ENCODE results near the gene SMCP.

Gene SMCP

DNA sequence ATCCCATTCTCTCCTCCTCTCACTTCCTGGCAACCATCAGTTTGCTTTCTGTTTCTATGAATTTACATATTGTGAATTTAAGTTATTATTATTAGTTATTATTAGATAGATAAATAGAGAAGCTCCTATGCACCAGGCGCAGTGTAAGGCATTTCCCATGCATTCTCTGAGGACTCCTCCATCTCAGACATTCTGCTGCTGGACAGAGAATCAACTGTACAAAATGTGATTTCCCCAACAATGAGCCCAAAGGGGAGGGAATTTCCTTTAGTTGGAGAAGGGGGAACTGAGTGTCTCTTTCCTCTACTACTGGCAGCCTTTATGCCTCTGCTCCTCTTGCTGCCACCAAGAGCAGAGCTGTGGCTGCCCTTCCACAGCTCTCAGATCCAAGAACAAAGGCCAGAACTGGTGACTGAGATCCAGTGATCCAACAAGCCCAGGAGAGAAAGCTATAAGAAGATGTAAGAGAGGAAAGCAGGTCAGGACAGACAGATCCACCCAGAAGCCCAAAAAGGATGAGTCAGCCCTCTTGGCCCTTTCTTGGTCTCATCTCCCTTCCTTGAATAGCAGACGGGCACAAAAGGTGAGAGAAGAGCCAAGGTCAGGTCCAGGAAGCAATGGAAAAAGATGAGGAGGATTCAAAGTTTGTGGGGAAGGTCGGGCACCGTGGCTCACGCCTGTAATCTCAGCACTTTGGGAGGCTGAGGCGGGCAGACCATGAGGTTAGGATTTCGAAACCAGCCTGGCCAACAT lies 26.7 kb downstream of the SMCP start:
- Histone ChIP-seq H3K27ac (no peak overlapping the region), H3K27me3 (ENCODE audit: insufficient read depth, low read depth, severe bottlenecking) (peaks cover 5% of the 10 kb centered on the region), H3K9me3 (ENCODE audit: severe bottlenecking) (no peaks in the 10 kb centered on the region), H3K4me3 (ENCODE audit: low read depth, low read length) (no peak overlapping the region), H3K36me3 (no peaks in the 10 kb centered on the region)
- TF ChIP-seq, protein P1, sequence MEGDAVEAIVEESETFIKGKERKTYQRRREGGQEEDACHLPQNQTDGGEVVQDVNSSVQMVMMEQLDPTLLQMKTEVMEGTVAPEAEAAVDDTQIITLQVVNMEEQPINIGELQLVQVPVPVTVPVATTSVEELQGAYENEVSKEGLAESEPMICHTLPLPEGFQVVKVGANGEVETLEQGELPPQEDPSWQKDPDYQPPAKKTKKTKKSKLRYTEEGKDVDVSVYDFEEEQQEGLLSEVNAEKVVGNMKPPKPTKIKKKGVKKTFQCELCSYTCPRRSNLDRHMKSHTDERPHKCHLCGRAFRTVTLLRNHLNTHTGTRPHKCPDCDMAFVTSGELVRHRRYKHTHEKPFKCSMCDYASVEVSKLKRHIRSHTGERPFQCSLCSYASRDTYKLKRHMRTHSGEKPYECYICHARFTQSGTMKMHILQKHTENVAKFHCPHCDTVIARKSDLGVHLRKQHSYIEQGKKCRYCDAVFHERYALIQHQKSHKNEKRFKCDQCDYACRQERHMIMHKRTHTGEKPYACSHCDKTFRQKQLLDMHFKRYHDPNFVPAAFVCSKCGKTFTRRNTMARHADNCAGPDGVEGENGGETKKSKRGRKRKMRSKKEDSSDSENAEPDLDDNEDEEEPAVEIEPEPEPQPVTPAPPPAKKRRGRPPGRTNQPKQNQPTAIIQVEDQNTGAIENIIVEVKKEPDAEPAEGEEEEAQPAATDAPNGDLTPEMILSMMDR (IDR thresholded peaks at IDR 0.05; ENCODE audit: low read depth, low read length): no peak
- DNase-seq: no peak

DNA sequence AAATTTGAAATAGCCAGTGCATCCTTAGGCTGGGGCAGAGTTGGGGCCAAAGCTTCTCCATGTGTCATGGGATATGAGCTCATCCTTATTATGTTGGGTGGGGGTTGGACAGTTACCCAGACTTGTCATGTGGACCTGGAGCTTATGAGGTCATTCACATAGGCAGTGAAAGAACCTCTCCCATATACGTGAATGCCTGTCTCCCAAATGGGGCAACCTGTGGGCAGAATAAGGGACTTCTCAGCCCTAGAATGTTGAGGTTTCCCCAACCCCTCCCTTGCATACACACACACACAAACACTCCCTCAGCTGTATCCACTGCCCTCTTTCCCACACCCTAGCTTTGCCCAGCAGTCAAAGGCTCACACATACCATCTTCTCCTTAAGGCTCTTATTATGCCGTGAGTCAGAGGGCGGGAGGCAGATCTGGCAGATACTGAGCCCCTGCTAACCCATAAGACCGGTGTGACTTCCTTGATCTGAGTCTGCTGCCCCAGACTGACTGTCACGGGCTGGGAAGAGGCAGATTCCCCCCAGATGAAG lies 28.0 kb downstream of the SMCP start:
- H3K27me3 ChIP-seq (ENCODE audit: insufficient read depth, low read depth, severe bottlenecking): peaks cover 11% of the 10 kb centered on the region
- peaks cover 3% of the 10 kb centered on the region for H3K9me3 ChIP-seq (ENCODE audit: severe bottlenecking)
- peak; percentile 82 for DNase-seq
- H3K4me3 ChIP-seq (ENCODE audit: low read depth, low read length): no peak overlapping the region
- TF ChIP-seq, protein P1 (IDR thresholded peaks at IDR 0.05; ENCODE audit: low read depth, low read length): no peak
- no peaks in the 10 kb centered on the region for H3K36me3 ChIP-seq
- H3K27ac ChIP-seq: no peak overlapping the region

DNA sequence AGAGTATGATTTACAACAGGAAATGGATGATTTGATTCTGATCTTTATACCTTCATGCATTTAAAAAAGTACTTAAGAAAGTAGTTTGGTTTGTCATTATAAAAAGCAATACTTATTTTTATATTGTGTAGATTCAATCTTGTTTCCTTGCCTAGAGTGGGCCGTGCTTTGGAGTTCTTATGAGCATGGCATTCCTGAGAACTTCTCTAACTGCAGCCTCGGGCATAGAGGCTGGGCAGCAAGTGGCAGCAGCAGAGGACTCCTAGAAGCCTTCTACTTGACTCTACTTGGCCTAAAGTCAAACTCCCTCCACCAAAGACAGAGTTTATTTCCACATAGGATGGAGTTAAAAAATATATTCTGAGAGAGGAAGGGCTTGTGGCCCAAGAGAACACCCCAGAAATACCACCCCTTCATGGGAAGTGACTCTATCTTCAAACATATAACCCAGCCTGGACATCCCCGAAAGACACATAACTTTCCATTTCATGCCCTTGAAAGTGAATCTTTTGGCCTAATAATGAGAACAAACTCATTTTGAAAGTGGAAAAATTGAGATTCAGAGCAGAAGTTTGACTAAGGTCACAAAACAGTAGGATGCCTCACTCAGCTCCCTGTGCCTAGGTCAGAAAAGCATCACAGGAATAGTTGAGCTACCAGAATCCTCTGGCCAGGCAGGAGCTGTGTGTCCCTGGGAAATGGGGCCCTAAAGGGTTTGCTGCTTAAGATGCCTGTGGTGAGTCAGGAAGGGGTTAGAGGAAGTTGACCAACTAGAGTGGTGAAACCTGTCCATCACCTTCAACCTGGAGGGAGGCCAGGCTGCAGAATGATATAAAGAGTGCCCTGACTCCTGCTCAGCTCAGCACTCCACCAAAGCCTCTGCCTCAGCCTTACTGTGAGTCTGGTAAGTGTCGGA lies 29.8 kb downstream of the SMCP start, which contains the start of gene IVL:
Gene IVL (plus strand): TSS at position 861 of the 916 bp plus-strand sequence. CDS start 1,252 bp downstream, outside the sequence.
- DNase-seq: no peak
- Histone ChIP-seq H3K9me3 (ENCODE audit: severe bottlenecking) (peaks cover 3% of the 10 kb centered on the region), H3K36me3 (no peaks in the 10 kb centered on the region), H3K27ac (no peak within 1 kb of the TSS), H3K27me3 (ENCODE audit: insufficient read depth, low read depth, severe bottlenecking) (peaks cover 18% of the 10 kb centered on the region), H3K4me3 (ENCODE audit: low read depth, low read length) (no peak within 1 kb of the TSS)
- TF ChIP-seq, protein P1 (IDR thresholded peaks at IDR 0.05; ENCODE audit: low read depth, low read length): no peak

DNA sequence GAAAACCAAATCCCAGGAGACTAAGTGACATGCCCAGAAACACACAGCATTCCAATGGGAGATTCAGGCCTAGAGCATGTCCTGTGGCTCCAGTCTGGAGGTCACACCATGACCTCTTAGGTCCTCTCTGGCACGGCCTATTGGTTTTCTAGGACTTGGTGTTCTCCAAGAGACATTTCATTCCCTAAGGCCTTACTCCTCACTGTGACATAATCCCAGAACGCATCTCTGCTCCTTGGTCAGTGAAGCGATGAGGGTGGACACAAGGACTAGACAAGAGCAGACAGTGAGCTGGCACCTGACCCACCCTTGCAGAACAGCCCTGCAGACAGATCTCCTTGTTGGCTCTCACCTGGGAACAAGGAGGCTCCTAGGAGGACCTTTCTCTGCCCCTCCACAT lies 31.1 kb downstream of the SMCP start:
- Histone ChIP-seq H3K9me3 (ENCODE audit: severe bottlenecking) (peaks cover 3% of the 10 kb centered on the region), H3K27ac (no peak overlapping the region), H3K27me3 (ENCODE audit: insufficient read depth, low read depth, severe bottlenecking) (peaks cover 18% of the 10 kb centered on the region), H3K4me3 (ENCODE audit: low read depth, low read length) (no peak overlapping the region), H3K36me3 (no peaks in the 10 kb centered on the region)
- DNase-seq: no peak
- TF ChIP-seq, protein P1 (IDR thresholded peaks at IDR 0.05; ENCODE audit: low read depth, low read length): no peak

DNA sequence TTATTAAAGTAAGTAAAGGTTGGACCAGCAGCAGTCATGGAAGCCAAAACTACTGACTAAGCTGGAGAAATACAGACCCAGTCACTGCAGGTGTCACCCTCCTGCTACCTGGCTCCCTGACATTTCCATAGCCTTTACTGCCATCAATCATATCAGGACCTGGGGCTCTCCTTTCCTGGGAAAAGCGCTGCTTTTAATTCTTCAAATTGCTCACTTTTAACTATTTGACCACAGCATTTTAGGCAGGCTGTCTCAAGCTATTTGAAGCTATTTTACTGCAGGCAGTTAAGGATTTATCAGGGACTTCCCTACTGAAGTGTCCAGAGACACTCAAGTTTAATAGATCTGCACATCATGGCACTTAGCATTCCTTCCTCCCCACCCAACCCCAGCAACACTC lies 34.3 kb downstream of the SMCP start:
- no peak overlapping the region for H3K27ac ChIP-seq
- H3K9me3 ChIP-seq (ENCODE audit: severe bottlenecking): peaks cover 3% of the 10 kb centered on the region
- TF ChIP-seq, protein P1 (IDR thresholded peaks at IDR 0.05; ENCODE audit: low read depth, low read length): no peak
- no peak for DNase-seq
- peaks cover 18% of the 10 kb centered on the region for H3K27me3 ChIP-seq (ENCODE audit: insufficient read depth, low read depth, severe bottlenecking)
- H3K4me3 ChIP-seq (ENCODE audit: low read depth, low read length): no peak overlapping the region
- H3K36me3 ChIP-seq: no peaks in the 10 kb centered on the region
